Upper lobe of left lung (tissue), 4 donors: ENCODE data around the gene LIAS.

Source experiments
- CTCF ChIP-seq, 6 experiments: fragments of 450-650 bp in 4 of 6; fragments of 200-600 bp in 2 of 6; sonication (generic) in 2 of 6; IDR thresholded peaks; one replicate each; pipeline ENCODE4 v1.5.1; 2016 to 2019; ENCODE audit warnings: antibody characterized with exemption in 6 of 6
- EP300 ChIP-seq, 4 donors: sonication (generic); formaldehyde crosslinking; IDR thresholded peaks; one replicate each; pipeline ENCODE4 v1.5.1; 2017; ENCODE audit warnings: antibody characterized with exemption in 4 of 4, control low read depth in 2 of 4
- POLR2A ChIP-seq, 4 donors: fragments of 450-650 bp; IDR thresholded peaks; one replicate each; pipeline ENCODE4 v1.5.1; 2016 to 2017; ENCODE audit warnings: antibody characterized with exemption in 4 of 4, mild to moderate bottlenecking in 2 of 4

- TF ChIP-seq CTCF (IDR thresholded peaks at IDR 0.05) (no peak), EP300 (IDR thresholded peaks at IDR 0.05) (no peak), POLR2A (IDR thresholded peaks at IDR 0.05) (no peak)
Observed at GRCh38 chr4:39466747-39467146, 7.9 kb downstream of the LIAS start.
